ENCODE data around the gene PARP14.

DNA sequence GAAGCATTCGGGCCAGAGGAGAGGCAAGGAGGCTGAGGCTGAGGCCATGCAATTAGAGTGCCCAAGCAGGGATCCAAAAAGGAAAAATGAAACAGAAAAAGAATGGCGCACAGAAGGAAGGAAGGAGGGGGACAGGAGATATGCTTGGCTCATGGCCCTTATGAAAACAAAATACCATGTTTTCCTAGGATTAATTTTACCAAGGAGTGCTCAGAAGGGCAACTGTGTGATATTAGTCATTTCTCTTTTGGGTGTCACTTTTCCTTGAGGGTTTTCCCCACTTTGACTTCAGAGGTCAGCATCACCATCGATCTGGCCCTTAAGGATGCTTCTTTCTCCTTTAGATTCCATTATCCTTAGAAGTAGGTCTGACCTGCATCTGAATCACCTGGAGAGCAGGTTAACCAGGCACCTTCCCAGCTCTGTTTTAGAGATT is 1.4 kb downstream of the PARP14 start:
- no peak for TF ChIP-seq EZH2 (IDR thresholded peaks at IDR 0.05; ENCODE audit: low read length, unreplicated experiment)
- no peak for TF ChIP-seq EZH2phosphoT487 (IDR thresholded peaks at IDR 0.05; ENCODE audit: borderline replicate concordance, low read length)
- TF ChIP-seq, protein P1, sequence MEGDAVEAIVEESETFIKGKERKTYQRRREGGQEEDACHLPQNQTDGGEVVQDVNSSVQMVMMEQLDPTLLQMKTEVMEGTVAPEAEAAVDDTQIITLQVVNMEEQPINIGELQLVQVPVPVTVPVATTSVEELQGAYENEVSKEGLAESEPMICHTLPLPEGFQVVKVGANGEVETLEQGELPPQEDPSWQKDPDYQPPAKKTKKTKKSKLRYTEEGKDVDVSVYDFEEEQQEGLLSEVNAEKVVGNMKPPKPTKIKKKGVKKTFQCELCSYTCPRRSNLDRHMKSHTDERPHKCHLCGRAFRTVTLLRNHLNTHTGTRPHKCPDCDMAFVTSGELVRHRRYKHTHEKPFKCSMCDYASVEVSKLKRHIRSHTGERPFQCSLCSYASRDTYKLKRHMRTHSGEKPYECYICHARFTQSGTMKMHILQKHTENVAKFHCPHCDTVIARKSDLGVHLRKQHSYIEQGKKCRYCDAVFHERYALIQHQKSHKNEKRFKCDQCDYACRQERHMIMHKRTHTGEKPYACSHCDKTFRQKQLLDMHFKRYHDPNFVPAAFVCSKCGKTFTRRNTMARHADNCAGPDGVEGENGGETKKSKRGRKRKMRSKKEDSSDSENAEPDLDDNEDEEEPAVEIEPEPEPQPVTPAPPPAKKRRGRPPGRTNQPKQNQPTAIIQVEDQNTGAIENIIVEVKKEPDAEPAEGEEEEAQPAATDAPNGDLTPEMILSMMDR (conservative IDR thresholded peaks at IDR 0.05; ENCODE audit: low read depth, low read length), result no peak
